H1 (cell line): ENCODE measurements around the gene RAB36. TPM values are rescaled to one million over a fixed set of nuclear protein-coding genes. Genes with fewer than 3 reads are reported as not detected.

Experiments
- CTCF ChIA-PET: fragments of 300-600 bp; sonication (Branson Sonifier 250); formaldehyde crosslinking; loops from one replicate; lab custom pipeline; 2021; ENCODE audit not compliant: partially characterized antibody; lab: Charles Lee
- POLR2A ChIA-PET: fragments of 300-600 bp; sonication (Branson Sonifier 250); formaldehyde crosslinking; loops from one replicate; lab custom pipeline; 2021; ENCODE audit warnings: inconsistent platforms; ENCODE audit not compliant: partially characterized antibody; lab: Charles Lee
- DNase-seq, 2 experiments: peaks; one replicate each; pipeline versions ENCODE4 v3.0.0 to v3.0.0-alpha.2; 2010 to 2022; ENCODE audit warnings: low spot score in 2 of 2, low read depth in 1 of 2, mixed read lengths in 1 of 2
- FAIRE-seq: peaks from 2 replicates; lab custom pipeline; 2011; peaks lifted over from hg19 to GRCh38; lab: Jason Lieb, UNC
- H2AFZ ChIP-seq: 2 replicates; pipeline ENCODE4 v1.8.1; 2012; ENCODE audit warnings: low read length, inconsistent platforms
- H2AK5ac ChIP-seq: 2 replicates; pipeline ENCODE4 v1.6.1; 2013; ENCODE audit warnings: low read depth, low read length
- H2BK120ac ChIP-seq: replicated peaks from 2 replicates; pipeline ENCODE3; 2013; ENCODE audit warnings: low read depth, low read length, inconsistent platforms
- H2BK12ac ChIP-seq: 2 replicates; pipeline ENCODE4 v1.6.1; 2013; ENCODE audit warnings: low read depth, low read length
- H2BK15ac ChIP-seq: 2 replicates; pipeline ENCODE4 v1.6.1; 2013; ENCODE audit warnings: low read length
- H2BK20ac ChIP-seq: 2 replicates; pipeline ENCODE4 v1.6.1; 2013; ENCODE audit warnings: low read length
- H2BK5ac ChIP-seq: 2 replicates; pipeline ENCODE4 v1.6.1; 2013; ENCODE audit warnings: low read depth, low read length
- H3K14ac ChIP-seq: 2 replicates; pipeline ENCODE4 v1.6.1; 2013; ENCODE audit warnings: inconsistent platforms; ENCODE audit not compliant: insufficient read length
- H3K18ac ChIP-seq: 2 replicates; pipeline ENCODE4 v1.6.1; 2013; ENCODE audit warnings: low read length; ENCODE audit errors: extremely low read depth
- H3K23ac ChIP-seq: 2 replicates; pipeline ENCODE4 v1.6.1; 2013; ENCODE audit warnings: inconsistent platforms; ENCODE audit not compliant: insufficient read length
- H3K23me2 ChIP-seq: 2 replicates; pipeline ENCODE4 v1.6.1; 2013; ENCODE audit warnings: low read depth, low read length
- H3K27ac ChIP-seq: 2 replicates; pipeline ENCODE4 v1.6.1; 2011; ENCODE audit warnings: low read depth, low read length, inconsistent platforms
- H3K27me3 ChIP-seq, 4 experiments: replicated peaks in 1 of 4; 1 replicate in 1 of 4; 2 replicates in 3 of 4; pipeline versions ENCODE4 v1.6.1 to v1.8.1; 2011 to 2013; ENCODE audit warnings: low read length in 3 of 4, mild to moderate bottlenecking in 3 of 4, inconsistent platforms in 2 of 4, mixed read lengths in 2 of 4, moderate library complexity in 1 of 4; ENCODE audit not compliant: control insufficient read depth in 3 of 4, insufficient read depth in 3 of 4; ENCODE audit errors: extremely low read depth in 1 of 4
- H3K36me3 ChIP-seq, 4 experiments: 2 replicates each; pipeline versions ENCODE4 v1.6.1 to v1.8.1; 2011 to 2013; ENCODE audit warnings: mild to moderate bottlenecking in 4 of 4, low read length in 3 of 4, moderate library complexity in 2 of 4, control low read depth in 1 of 4, inconsistent platforms in 1 of 4; ENCODE audit not compliant: insufficient read depth in 4 of 4, control insufficient read depth in 2 of 4
- H3K4ac ChIP-seq: replicated peaks from 2 replicates; pipeline ENCODE3; 2013; ENCODE audit warnings: low read length, low read depth, mixed read lengths, inconsistent platforms; ENCODE audit not compliant: insufficient read length
- H3K4me1 ChIP-seq, 4 experiments: replicated peaks in 1 of 4; 1 replicate in 1 of 4; 2 replicates in 3 of 4; pipeline versions ENCODE4 v1.6.1 to v1.8.1; 2011 to 2013; ENCODE audit warnings: low read length in 3 of 4, inconsistent platforms in 2 of 4, mixed read lengths in 1 of 4; ENCODE audit not compliant: insufficient read depth in 4 of 4, control insufficient read depth in 3 of 4
- H3K4me2 ChIP-seq, 2 experiments: 2 replicates each; pipeline versions ENCODE4 v1.6.1 to v1.8.1; 2011 to 2013; ENCODE audit warnings: low read depth in 2 of 2, low read length in 2 of 2, control low read depth in 1 of 2, inconsistent platforms in 1 of 2, mild to moderate bottlenecking in 1 of 2; ENCODE audit not compliant: insufficient read depth in 1 of 2
- H3K4me3 ChIP-seq, 4 experiments: fragments of 200-600, 300-600 bp in 1 of 4; sonication (generic), shearing (Covaris generic), sonication (Bioruptor Twin) in 1 of 4; 2 replicates each; pipeline versions ENCODE4 v1.5.1 to v1.8.1; 2011 to 2016; ENCODE audit warnings: low read length in 4 of 4, low read depth in 3 of 4, control low read depth in 2 of 4, inconsistent platforms in 2 of 4, mild to moderate bottlenecking in 2 of 4, mixed read lengths in 1 of 4, moderate library complexity in 1 of 4; ENCODE audit not compliant: insufficient read depth in 2 of 4; ENCODE audit errors: extremely low read depth in 1 of 4
- H3K56ac ChIP-seq: replicated peaks from 2 replicates; pipeline ENCODE3; 2013; ENCODE audit warnings: low read depth, mild to moderate bottlenecking, mixed read lengths, low read length, inconsistent platforms; ENCODE audit not compliant: insufficient read length
- H3K79me1 ChIP-seq: 2 replicates; pipeline ENCODE4 v1.6.1; 2013; ENCODE audit warnings: low read depth, low read length, control low read depth
- H3K79me2 ChIP-seq, 2 experiments: 2 replicates each; pipeline versions ENCODE4 v1.6.1 to v1.8.1; 2012 to 2013; ENCODE audit warnings: low read length in 2 of 2, mild to moderate bottlenecking in 2 of 2, inconsistent platforms in 1 of 2; ENCODE audit not compliant: insufficient read depth in 2 of 2, control insufficient read depth in 1 of 2
- H3K9ac ChIP-seq, 4 experiments: replicated peaks in 1 of 4; 1 replicate in 1 of 4; 2 replicates in 3 of 4; pipeline versions ENCODE4 v1.6.1 to v1.8.1; 2011 to 2013; ENCODE audit warnings: low read depth in 3 of 4, low read length in 3 of 4, control low read depth in 2 of 4, mild to moderate bottlenecking in 2 of 4, moderate library complexity in 2 of 4, inconsistent platforms in 1 of 4; ENCODE audit errors: extremely low read depth in 1 of 4
- H3K9me3 ChIP-seq, 2 experiments: 2 replicates each; pipeline versions ENCODE4 v1.6.1 to v1.8.1; 2012 to 2013; ENCODE audit warnings: mild to moderate bottlenecking in 2 of 2, moderate library complexity in 2 of 2, control low read depth in 1 of 2, inconsistent platforms in 1 of 2, low read depth in 1 of 2, low read length in 1 of 2, mixed read lengths in 1 of 2; ENCODE audit not compliant: insufficient read depth in 2 of 2
- H4K20me1 ChIP-seq, 2 experiments: replicated peaks in 1 of 2; 2 replicates each; pipeline versions ENCODE3 to v1.8.1; 2011 to 2013; ENCODE audit warnings: inconsistent platforms in 2 of 2, low read length in 2 of 2, mild to moderate bottlenecking in 1 of 2; ENCODE audit not compliant: insufficient read depth in 2 of 2, control insufficient read depth in 1 of 2
- H4K5ac ChIP-seq: 2 replicates; pipeline ENCODE4 v1.6.1; 2013; ENCODE audit warnings: low read length, low read depth, mixed read lengths, inconsistent platforms; ENCODE audit not compliant: insufficient read length
- H4K8ac ChIP-seq: 2 replicates; pipeline ENCODE4 v1.8.0; 2013; ENCODE audit warnings: mild to moderate bottlenecking, moderate library complexity, low read length, inconsistent platforms; ENCODE audit not compliant: insufficient read depth; ENCODE audit errors: extremely low read depth
- H4K91ac ChIP-seq: replicated peaks from 2 replicates; pipeline ENCODE3; 2013; ENCODE audit warnings: low read length, mixed read lengths, inconsistent platforms; ENCODE audit not compliant: insufficient read length
- CREB1 ChIP-seq: IDR thresholded peaks from 2 replicates; pipeline ENCODE4 v1.6.1; 2012; ENCODE audit warnings: inconsistent platforms
- JUND ChIP-seq: IDR thresholded peaks from 2 replicates; pipeline ENCODE4 v1.6.1; 2011; ENCODE audit warnings: mild to moderate bottlenecking, improper control_type of control experiment, low read length
- NANOG ChIP-seq: IDR thresholded peaks from 2 replicates; pipeline ENCODE4 v1.6.1; 2011; ENCODE audit warnings: low read length, low read depth, mild to moderate bottlenecking, inconsistent platforms; ENCODE audit not compliant: insufficient read depth, poor library complexity, severe bottlenecking
- POU5F1 ChIP-seq: IDR thresholded peaks from 2 replicates; pipeline ENCODE4 v1.6.1; 2011; ENCODE audit warnings: low read depth, mild to moderate bottlenecking, low read length, moderate library complexity
- RBBP5 ChIP-seq: IDR thresholded peaks from 2 replicates; pipeline ENCODE4 v1.7.1; 2012; ENCODE audit warnings: low read depth, mild to moderate bottlenecking, inconsistent platforms, low read length, moderate library complexity, borderline replicate concordance
- RFX5 ChIP-seq: IDR thresholded peaks from 2 replicates; pipeline ENCODE4 v1.6.1; 2011; ENCODE audit warnings: low read depth, low read length, improper control_type of control experiment, borderline replicate concordance
- YY1 ChIP-seq: IDR thresholded peaks from 2 replicates; pipeline ENCODE4 v1.6.1; 2011; ENCODE audit warnings: low read depth, mild to moderate bottlenecking, low read length
- WGBS, 2 experiments: shearing (Covaris generic) in 1 of 2; methylation state at CpG; one replicate each; pipeline versions ENCODE4 v1.1.6 to v1.1.7; 2013 to 2015; ENCODE audit warnings: low lambda C conversion rate in 2 of 2, mixed read lengths in 2 of 2, inconsistent platforms in 1 of 2, low coverage in 1 of 2, missing lambda C conversion rate in 1 of 2; ENCODE audit not compliant: insufficient replicate concordance in 2 of 2, insufficient coverage in 1 of 2, insufficient read length in 1 of 2; ENCODE audit errors: extremely low coverage in 1 of 2, missing lambda C conversion rate in 1 of 2; 5-methylcytosine and 5-hydroxymethylcytosine counted together
- polyA plus RNA-seq, 7 experiments: library from polyadenylated mRNA; depleted of rRNA in 3 of 7; stranded (reverse) in 5 of 7; unstranded in 2 of 7; fragments of >200 nt in 5 of 7; fragments of 200-250 nt in 2 of 7; gene quantifications; 1 replicate in 5 of 7; 2 replicates in 1 of 7; 4 replicates in 1 of 7; pipeline versions ENCODE4 v1.2.1 to v1.2.3, GENCODE V29; 2011 to 2013; ENCODE audit warnings: missing spikeins in 2 of 7, mixed read lengths in 2 of 7
- total RNA-seq: library from RNA; stranded (reverse); fragmentation: NEBNext Ultra II Directional; extraction: Animal tissue kit (Norgen Biotek cat#: 25700); gene quantifications from 2 replicates; pipeline ENCODE4 v1.2.1, GENCODE V29; 2021
- TF ChIP-seq, protein P1 (sequence below): IDR thresholded peaks from 2 replicates; pipeline ENCODE4 v1.6.1; 2011; ENCODE audit warnings: low read depth, mild to moderate bottlenecking, low read length; ENCODE audit not compliant: insufficient read depth

The RAB36 gene
- total and polyA plus RNA-seq, 2 of the 8 experiments (the other 6 are each of a cell fraction or from before 2014, with no cell fraction given): 1.0 to 1.5 TPM

DNA sequence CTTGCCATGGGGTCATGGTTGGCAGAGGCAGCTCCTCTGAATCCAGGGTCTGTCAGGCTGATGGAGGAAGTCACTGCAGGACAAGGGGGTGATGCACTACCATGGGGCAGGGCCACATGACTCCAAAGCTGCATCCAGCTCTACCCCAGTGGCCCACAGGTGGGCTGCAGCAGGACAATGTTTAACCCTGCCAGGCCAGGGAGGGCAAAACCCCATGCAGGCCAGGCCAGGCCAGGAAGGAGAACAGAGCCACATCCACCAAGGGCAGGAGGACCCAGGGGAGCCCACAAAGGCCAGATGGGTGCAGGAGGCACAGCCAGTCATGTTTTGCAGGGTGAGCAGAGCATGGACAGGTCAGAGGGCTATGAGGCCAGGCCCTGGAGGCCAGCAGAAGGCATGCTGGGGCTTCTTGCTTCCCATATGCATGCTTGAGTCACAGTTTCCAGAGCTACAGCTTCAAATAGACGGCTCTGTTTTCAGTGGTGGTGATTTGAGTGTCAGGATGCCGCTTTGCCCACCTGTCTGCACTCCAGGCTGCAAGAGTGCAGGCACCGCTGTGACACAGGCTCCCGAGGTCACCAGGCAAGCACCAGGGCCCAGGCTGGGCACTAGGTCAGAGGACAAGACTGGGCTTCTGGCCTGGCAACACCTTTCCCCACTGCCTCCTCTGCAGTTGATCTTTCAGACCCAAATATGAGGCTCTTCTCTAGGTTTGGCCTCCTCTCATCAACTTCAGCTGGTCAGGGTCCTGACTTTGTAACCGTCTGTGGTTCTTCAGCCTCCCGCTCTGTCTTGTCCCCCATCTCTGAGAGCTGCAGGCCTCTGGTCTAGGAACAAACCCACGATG lies 26.4 kb upstream of the RAB36 start:
- Histone ChIP-seq H3K23me2 (no peaks in the 10 kb centered on the region), H3K9ac (no peak overlapping the region), H3K79me2 (no peaks in the 10 kb centered on the region), H3K27me3 (peaks cover 0 to 11% (median 5%) of the 10 kb centered on the region in 4 experiments; a peak in 3 of 7 replicates), H2BK120ac (no peak overlapping the region), H3K79me1 (no peaks in the 10 kb centered on the region), H2BK12ac (no peak overlapping the region), H3K36me3 (no peaks in the 10 kb centered on the region), H4K91ac (no peak overlapping the region), H2AK5ac (no peak overlapping the region), H3K27ac (no peak overlapping the region), H3K4ac (no peak overlapping the region), H4K20me1 (peaks cover 6 to 8% of the 10 kb centered on the region in 2 experiments), H3K18ac (no peak overlapping the region), H2BK20ac (no peak overlapping the region), H2AFZ (no peak overlapping the region), H3K23ac (no peak overlapping the region), H3K4me3 (no peak overlapping the region), H2BK15ac (no peak overlapping the region), H4K5ac (no peak overlapping the region), H3K4me2 (no peak overlapping the region), H3K14ac (no peak overlapping the region), H3K56ac (no peak overlapping the region), H3K4me1 (peaks cover 0 to 10% (median 4%) of the 10 kb centered on the region in 4 experiments; a peak in 3 of 7 replicates), H3K9me3 (no peaks in the 10 kb centered on the region), H2BK5ac (no peak overlapping the region), H4K8ac (no peak overlapping the region)
- TF ChIP-seq CREB1 (no peak), RBBP5 (no peak), POU5F1 (no peak), YY1 (no peak), NANOG (no peak), RFX5 (no peak), JUND (no peak)
- TF ChIP-seq, protein P1, sequence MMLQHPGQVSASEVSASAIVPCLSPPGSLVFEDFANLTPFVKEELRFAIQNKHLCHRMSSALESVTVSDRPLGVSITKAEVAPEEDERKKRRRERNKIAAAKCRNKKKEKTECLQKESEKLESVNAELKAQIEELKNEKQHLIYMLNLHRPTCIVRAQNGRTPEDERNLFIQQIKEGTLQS: no peak
- FAIRE-seq (no peak), DNase-seq (no peak)
- WGBS, 2 experiments: 79% methylated on average over 7 of the region's 7 CpGs; no CpG with 5 or more reads in 1 of the 2 experiments
- ChIA-PET POLR2A (interaction anchor here (1.5 kb wide), 1 partner anchor 32 kb away, joined by 3 read pairs; no protein-coding TSS in a partner anchor), CTCF (interaction anchor here (0.9 to 24.3 kb wide), 14 partner anchors 9 to 655 kb away, joined by 3 to 384 read pairs (median 3); no protein-coding TSS in a partner anchor)
